ENCODE measurements around the gene HMGN3. TPM values are rescaled to one million over a fixed set of nuclear protein-coding genes. Genes with fewer than 3 reads are reported as not detected.

HMGN3 gene
- total RNA-seq, 4 donors from 2014 or later = 33.1 to 60.8 (median 47.0) TPM

GRCh38 chr6:79184086-79184485 is 50.4 kb downstream of the HMGN3 start:
- TF ChIP-seq CTCF (IDR thresholded peaks at IDR 0.05; ENCODE audit: low read depth) = no peak

- TF ChIP-seq CTCF (IDR thresholded peaks at IDR 0.05; ENCODE audit: low read depth) = no peak
These were observed 54.4 kb downstream of the HMGN3 start for GRCh38 chr6:79180052-79180451.

GRCh38 chr6:79173378-79173777 is 61.1 kb downstream of the HMGN3 start:
- no peak for TF ChIP-seq CTCF (IDR thresholded peaks at IDR 0.05; ENCODE audit: low read depth)

- no peak for TF ChIP-seq CTCF (IDR thresholded peaks at IDR 0.05; ENCODE audit: low read depth)
These were observed 63.5 kb downstream of the HMGN3 start for GRCh38 chr6:79170959-79171358.

GRCh38 chr6:79170431-79170830 is 64.1 kb downstream of the HMGN3 start:
- TF ChIP-seq CTCF (IDR thresholded peaks at IDR 0.05; ENCODE audit: low read depth) = no peak

GRCh38 chr6:79168695-79168980 is 65.8 kb downstream of the HMGN3 start:
- TF ChIP-seq CTCF (IDR thresholded peaks at IDR 0.05; ENCODE audit: low read depth) = no peak

- TF ChIP-seq CTCF (IDR thresholded peaks at IDR 0.05; ENCODE audit: low read depth) = no peak
These were observed 66.4 kb downstream of the HMGN3 start for GRCh38 chr6:79167931-79168694.
